ENCODE measurements around the gene MTERF1.

MTERF1 gene

GRCh38 chr7:91827169-91827568 lies 53.3 kb downstream of the MTERF1 start:
- no peak for DNase-seq

- no peak for DNase-seq
These were observed 54.1 kb downstream of the MTERF1 start for GRCh38 chr7:91826377-91826776.

GRCh38 chr7:91824201-91824600 lies 56.3 kb downstream of the MTERF1 start:
- DNase-seq = no peak

Measured in activated CD4-positive, CD25-positive, alpha-beta regulatory T cell treated with anti-CD3 and anti-CD28 coated beads, Interleukin-2, amount 50 U/mL, for 72 hours (primary cell).